GM19395 (cell line): ENCODE results near the gene GJA3.

Experiments
- ATAC-seq: cut with Tn5 transposase; IDR thresholded peaks from one replicate; pipeline ENCODE4 v1.9.1; 2021; ENCODE audit warnings: mild to moderate bottlenecking, moderate library complexity; ENCODE audit not compliant: unreplicated experiment

GJA3 gene

DNA sequence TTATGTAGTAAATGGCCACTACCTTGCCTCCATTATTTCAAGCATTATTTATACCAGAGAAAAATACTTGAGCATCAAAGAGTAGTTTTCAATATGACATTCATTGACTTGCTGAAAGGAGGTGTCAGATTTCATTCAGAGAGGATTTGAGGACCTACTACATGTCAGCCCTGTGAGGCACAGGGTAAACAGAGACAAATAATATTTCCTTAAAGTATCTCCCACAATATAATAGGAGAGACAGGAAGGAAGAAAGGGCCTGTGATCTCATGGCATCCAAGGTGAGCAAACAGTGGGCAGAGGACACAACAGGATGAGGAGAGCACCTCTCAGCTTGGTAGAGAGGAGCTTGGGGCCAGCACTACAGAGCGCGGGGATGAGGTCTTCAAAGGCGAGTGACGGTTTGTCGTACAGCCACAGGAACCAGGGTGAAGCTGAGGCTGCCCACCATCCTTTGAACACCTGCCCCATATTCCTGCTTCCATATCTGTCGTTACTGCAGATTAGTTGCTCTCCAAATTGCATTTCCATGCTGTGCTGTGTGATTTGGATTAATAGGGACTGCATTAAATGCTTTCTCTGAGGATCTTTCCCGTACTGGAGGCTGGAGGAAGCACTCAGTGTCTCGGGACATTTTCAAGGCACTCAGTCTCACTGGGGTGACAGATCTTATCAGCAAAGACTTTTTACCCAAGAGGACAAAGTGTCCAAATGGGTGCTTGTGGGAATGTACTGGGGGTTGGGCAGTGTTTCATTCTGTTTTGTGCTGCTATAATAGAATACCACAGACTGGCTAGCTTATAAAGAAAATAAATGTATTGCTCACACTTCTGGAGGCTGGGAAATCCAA, 59.2 kb downstream of the GJA3 start:
- no peak for ATAC-seq

DNA sequence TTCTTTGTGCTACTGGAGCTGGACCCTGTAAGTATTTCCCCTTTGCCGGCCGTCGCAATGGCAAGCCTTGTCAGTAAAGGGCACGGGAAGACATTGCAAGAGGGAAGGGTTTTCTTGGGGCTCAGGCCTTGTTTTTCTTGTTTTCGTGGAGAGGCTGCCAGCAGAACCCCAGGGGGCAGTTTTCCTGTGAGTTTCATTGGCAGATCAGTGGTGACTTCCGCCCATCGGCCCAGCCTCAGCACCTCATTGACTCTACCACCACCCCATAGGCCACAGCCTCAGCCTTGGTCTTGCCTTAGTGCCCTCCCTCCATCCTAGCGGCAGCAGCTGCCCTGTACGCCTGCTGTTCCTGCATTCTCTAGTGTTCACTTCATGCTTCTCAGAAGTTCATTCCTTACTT, 61.5 kb downstream of the GJA3 start:
- no peak for ATAC-seq

DNA sequence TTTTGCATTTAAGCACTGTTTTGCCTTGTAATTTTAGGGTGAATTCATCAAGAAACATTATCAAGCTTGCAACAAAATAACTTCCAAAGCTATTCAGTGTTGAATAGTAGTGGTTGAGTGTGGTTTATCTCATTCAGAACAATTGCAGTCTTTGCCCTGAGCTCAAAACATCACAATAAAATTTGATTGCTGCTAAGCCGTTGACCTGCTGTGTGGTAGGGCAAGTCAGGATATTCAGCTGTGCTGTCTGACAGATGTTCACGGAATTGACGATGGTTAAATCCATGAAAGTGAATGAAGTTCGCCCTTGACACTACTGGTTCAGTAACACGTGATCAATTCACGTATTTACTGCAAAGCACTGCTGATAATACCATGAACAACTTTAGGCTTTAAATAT, 66.9 kb downstream of the GJA3 start:
- ATAC-seq = no peak

DNA sequence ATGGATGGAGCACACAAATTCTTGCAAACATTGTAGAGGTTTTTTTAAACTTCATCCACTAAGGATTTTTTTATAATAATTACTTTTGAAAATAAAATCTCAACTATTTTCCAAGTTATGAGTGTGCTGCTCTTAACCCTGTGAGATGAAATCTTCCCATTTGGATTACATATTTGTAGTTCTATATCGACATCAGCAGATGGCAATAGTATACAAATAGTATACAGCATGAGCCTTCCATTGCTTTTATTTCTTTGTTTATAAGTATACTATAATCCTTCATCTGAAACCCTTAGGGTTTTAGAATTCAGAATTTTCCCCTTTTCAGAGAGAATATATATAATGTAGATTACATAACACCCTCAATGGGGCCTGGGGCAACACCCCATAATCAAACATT, 70.5 kb downstream of the GJA3 start:
- no peak for ATAC-seq
